ENCODE data around the gene CMTR1. TPM values are rescaled to one million over a fixed set of nuclear protein-coding genes. Genes with fewer than 3 reads are reported as not detected.

Gene CMTR1
- total RNA-seq, 2 donors from 2014 or later, result 20.3 to 24.4 TPM

DNA sequence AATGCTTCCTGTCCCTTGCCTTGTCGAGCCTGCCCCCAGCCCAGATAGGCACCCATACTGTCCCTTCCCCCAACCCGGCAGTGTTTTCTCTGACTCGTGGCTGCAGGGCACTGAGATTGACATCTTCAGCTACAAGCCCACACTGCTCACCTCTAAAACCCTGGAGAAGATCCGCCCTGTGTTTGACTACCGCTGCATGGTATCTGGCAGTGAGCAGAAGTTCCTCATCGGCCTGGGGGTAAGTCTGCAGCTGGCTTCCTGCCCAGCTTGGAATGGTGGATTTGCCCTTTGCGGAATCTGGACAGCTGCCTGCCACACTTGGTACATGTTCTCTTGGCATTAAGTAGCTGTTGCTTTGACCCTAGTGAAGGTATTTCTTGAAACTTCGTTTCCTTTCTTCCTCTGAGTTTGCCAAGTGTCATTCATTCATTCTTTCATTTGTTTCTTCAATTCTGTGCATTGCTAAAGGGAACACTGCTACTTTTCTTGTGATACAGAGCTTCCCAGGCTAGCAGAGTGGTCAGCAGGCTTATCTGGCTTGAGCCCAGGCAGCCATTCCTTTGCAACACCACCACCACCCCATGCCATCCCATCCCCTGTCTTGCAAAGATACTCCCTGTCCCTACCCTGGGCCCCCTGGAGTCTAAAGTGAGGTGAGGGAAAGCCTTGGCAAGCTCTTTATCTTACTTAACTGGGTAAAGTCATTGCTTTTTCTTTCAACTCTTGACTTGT lies 40.5 kb downstream of the CMTR1 start:
- no peak overlapping the region for H3K27ac ChIP-seq
- TF ChIP-seq, protein P1, sequence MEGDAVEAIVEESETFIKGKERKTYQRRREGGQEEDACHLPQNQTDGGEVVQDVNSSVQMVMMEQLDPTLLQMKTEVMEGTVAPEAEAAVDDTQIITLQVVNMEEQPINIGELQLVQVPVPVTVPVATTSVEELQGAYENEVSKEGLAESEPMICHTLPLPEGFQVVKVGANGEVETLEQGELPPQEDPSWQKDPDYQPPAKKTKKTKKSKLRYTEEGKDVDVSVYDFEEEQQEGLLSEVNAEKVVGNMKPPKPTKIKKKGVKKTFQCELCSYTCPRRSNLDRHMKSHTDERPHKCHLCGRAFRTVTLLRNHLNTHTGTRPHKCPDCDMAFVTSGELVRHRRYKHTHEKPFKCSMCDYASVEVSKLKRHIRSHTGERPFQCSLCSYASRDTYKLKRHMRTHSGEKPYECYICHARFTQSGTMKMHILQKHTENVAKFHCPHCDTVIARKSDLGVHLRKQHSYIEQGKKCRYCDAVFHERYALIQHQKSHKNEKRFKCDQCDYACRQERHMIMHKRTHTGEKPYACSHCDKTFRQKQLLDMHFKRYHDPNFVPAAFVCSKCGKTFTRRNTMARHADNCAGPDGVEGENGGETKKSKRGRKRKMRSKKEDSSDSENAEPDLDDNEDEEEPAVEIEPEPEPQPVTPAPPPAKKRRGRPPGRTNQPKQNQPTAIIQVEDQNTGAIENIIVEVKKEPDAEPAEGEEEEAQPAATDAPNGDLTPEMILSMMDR (IDR thresholded peaks at IDR 0.05), result no peak
- H3K36me3 ChIP-seq, result peaks cover 4% of the 10 kb centered on the region
- no peaks in the 10 kb centered on the region for H3K9me3 ChIP-seq
- no peak for DNase-seq
- H3K27me3 ChIP-seq, result no peaks in the 10 kb centered on the region
- intact Hi-C loops (cut with DNase I), result no loop called here
- no peaks in the 10 kb centered on the region for H3K4me1 ChIP-seq
- no peak overlapping the region for H3K4me3 ChIP-seq
- H3K9ac ChIP-seq (ENCODE audit: low read depth in 2 of 2, low read length in 2 of 2), result no peak overlapping the region

DNA sequence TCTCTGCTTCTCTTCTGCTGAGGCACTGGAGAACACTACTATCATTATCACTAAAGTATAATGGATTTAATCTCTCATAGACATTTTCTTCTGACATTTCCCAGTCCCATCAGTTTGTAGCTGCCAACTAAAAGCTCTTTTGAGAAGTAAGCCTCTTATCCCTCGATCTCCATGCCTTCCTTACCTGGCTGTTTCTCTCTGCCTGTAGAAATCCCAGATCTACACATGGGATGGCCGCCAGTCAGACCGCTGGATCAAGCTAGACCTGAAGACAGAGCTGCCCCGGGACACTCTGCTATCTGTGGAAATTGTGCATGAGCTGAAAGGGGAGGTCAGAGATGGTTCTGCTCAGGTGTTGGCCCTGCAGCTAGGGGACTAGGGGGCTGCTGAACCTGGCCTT lies 41.3 kb downstream of the CMTR1 start:
- intact Hi-C loops (cut with DNase I), result no loop called here
- Histone ChIP-seq H3K27me3 (no peaks in the 10 kb centered on the region), H3K9me3 (no peaks in the 10 kb centered on the region), H3K27ac (no peak overlapping the region), H3K4me1 (no peaks in the 10 kb centered on the region), H3K36me3 (peaks cover 4% of the 10 kb centered on the region), H3K4me3 (no peak overlapping the region), H3K9ac (ENCODE audit: low read depth in 2 of 2, low read length in 2 of 2) (no peak overlapping the region)
- no peak for DNase-seq
- TF ChIP-seq, protein P1 (IDR thresholded peaks at IDR 0.05), result no peak

DNA sequence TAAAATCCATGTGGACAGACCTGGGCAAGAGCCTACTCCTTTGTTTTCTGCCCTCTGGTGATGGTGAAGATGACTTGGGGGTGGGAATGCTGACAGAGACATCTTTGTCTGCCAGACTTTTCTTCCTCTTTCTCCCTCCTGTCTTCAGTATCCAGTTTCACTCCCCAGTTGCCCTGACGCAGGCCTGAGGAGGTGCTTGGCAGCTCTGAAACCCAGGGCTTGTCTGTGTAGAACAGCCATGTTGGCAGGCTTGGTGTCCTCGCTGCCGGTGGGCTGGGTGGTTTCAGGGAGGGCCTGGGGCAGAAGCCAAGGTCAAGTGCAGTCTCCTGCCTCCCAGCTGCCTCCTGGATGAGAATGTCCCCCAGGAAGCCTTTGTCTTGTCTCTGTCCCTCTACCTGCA lies 44.2 kb downstream of the CMTR1 start:
- Histone ChIP-seq H3K4me3 (no peak overlapping the region), H3K36me3 (peaks cover 3% of the 10 kb centered on the region), H3K4me1 (no peaks in the 10 kb centered on the region), H3K27ac (no peak overlapping the region), H3K27me3 (no peaks in the 10 kb centered on the region), H3K9ac (ENCODE audit: low read depth in 2 of 2, low read length in 2 of 2) (no peak overlapping the region), H3K9me3 (no peaks in the 10 kb centered on the region)
- TF ChIP-seq, protein P1 (IDR thresholded peaks at IDR 0.05), result no peak
- no peak for DNase-seq
- intact Hi-C loops (cut with DNase I), result no loop called here

DNA sequence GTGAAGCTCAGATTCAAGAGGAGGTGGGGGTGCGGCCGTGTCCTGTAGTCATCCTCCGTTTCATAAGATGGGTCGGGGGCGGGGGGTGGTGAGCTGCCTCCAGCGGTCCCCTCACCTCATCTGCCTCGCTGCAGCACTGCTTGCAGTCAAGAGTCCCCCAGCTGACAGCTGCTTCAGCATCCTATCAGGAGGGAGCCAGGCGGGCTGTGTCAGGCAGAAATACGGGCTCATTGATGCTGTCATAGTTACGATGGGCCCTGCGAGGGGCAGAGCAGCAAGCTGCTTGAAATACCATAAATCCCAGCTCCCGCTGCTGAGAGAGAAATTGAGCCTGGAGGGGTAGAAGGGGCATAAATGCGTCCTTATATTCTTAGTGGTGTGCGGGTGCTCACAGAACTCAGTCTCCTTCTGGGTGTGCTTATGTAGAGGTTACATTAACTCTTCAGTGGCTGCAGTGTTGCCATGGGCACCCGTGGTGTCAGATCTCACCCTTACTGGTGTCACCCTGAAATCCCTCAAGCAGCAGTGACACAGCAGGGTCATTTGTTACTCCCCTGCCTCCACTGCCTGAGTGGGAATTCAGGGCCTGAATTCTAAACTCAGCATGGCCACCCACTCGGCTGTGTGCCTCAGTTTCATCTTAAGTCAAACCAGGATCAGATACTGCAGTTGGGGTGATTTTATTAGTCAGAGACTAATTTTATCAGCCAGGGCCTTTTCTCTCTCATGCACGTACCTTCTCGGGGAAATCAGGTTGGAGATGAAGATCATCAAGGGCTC lies 44.8 kb downstream of the CMTR1 start:
- intact Hi-C loops (cut with DNase I), result no loop called here
- H3K27me3 ChIP-seq, result no peaks in the 10 kb centered on the region
- H3K4me1 ChIP-seq, result no peaks in the 10 kb centered on the region
- no peaks in the 10 kb centered on the region for H3K36me3 ChIP-seq
- no peak overlapping the region for H3K9ac ChIP-seq (ENCODE audit: low read depth in 2 of 2, low read length in 2 of 2)
- no peak overlapping the region for H3K27ac ChIP-seq
- no peaks in the 10 kb centered on the region for H3K9me3 ChIP-seq
- no peak overlapping the region for H3K4me3 ChIP-seq
- TF ChIP-seq, protein P1 (IDR thresholded peaks at IDR 0.05), result no peak
- DNase-seq, result no peak

DNA sequence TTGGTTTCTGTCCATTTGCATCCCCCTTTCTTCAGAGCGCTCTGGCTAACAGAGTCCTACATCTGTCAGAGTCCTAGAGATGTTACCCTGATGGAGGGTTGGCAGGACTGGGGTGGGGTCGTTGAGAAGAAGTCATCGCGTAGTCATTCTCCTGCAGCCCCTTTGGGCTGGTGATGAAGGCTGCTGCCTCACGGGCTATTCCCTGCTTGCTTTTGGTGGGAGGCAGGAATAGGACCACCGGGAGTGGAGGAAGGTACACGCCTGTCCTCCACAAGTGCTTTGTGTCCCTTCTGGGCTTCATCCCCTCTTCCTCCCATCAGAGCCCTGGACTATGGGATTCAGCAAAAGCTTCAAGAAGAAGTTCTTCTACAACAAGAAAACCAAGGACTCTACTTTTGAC lies 45.8 kb downstream of the CMTR1 start:
- no peaks in the 10 kb centered on the region for H3K4me1 ChIP-seq
- H3K27ac ChIP-seq, result no peak overlapping the region
- no peak for DNase-seq
- no peaks in the 10 kb centered on the region for H3K27me3 ChIP-seq
- intact Hi-C loops (cut with DNase I), result no loop called here
- no peak overlapping the region for H3K4me3 ChIP-seq
- no peaks in the 10 kb centered on the region for H3K36me3 ChIP-seq
- TF ChIP-seq, protein P1 (IDR thresholded peaks at IDR 0.05), result no peak
- no peak overlapping the region for H3K9ac ChIP-seq (ENCODE audit: low read depth in 2 of 2, low read length in 2 of 2)
- H3K9me3 ChIP-seq, result no peaks in the 10 kb centered on the region

Measured in colonic mucosa (tissue), 4 donors.